GM19240 (cell line): ENCODE results near the gene FAM83E.

Experiments used
- DNase-seq: peaks from one replicate; pipeline ENCODE4 v3.0.0; 2011; ENCODE audit warnings: low spot score; ENCODE audit not compliant: insufficient read length

The FAM83E gene

GRCh38 chr19:48628486-48629296 lies 13.8 kb upstream of the FAM83E start:
- DNase-seq: no peak

GRCh38 chr19:48627865-48628314 lies 13.0 kb upstream of the FAM83E start:
- DNase-seq: no peak

- DNase-seq: no peak
Measured at GRCh38 chr19:48627201-48627864, 12.5 kb upstream of the FAM83E start.

- no peak for DNase-seq
Measured at GRCh38 chr19:48625891-48626327, 11.0 kb upstream of the FAM83E start.

- no peak for DNase-seq
Measured at GRCh38 chr19:48624791-48625723, 10.2 kb upstream of the FAM83E start.

GRCh38 chr19:48624067-48624594 lies 9.3 kb upstream of the FAM83E start:
- peak; percentile 91 for DNase-seq

GRCh38 chr19:48623556-48624066 lies 8.7 kb upstream of the FAM83E start:
- no peak for DNase-seq

- DNase-seq: no peak
Measured at GRCh38 chr19:48619692-48620585, 5.1 kb upstream of the FAM83E start.

- DNase-seq: peak; percentile 98
Measured at GRCh38 chr19:48618916-48619691, 4.2 kb upstream of the FAM83E start, which contains the start of the genes RPL18 and SPHK2. TSS of gene RPL18 (minus strand) at chr19:48619178. CDS start at chr19:48619143, 35 bp downstream. TSS of gene SPHK2 (plus strand) at chr19:48619506. CDS start at chr19:48620515, 1,009 bp downstream.

GRCh38 chr19:48618278-48618915 lies 3.5 kb upstream of the FAM83E start:
- no peak for DNase-seq

GRCh38 chr19:48617146-48617937 lies 2.5 kb upstream of the FAM83E start:
- no peak for DNase-seq

GRCh38 chr19:48616491-48617056 lies 1.7 kb upstream of the FAM83E start:
- DNase-seq: no peak

- no peak for DNase-seq
Measured at GRCh38 chr19:48616041-48616436, 1.2 kb upstream of the FAM83E start.

- no peak for DNase-seq
Measured at GRCh38 chr19:48615231-48616040, 560 bp upstream of the FAM83E start.

GRCh38 chr19:48613852-48614435 lies 932 bp downstream of the FAM83E start:
- DNase-seq: no peak
